ENCODE results near the gene BAZ1A. TPM values are rescaled to one million over a fixed set of nuclear protein-coding genes. Genes with fewer than 3 reads are reported as not detected.

Gene BAZ1A
- total RNA-seq, 1 donor from 2014 or later, result 26.7 TPM

GRCh38 chr14:34837801-34838322, 37.3 kb downstream of the BAZ1A start:
- H3K27me3 Mint-ChIP-seq (ENCODE audit: unreplicated experiment), result no peaks in the 10 kb centered on the region
- peak overlapping the region; percentile 44 for H3K27ac Mint-ChIP-seq (ENCODE audit: unreplicated experiment)
- peaks cover 23% of the 10 kb centered on the region for H3K4me1 Mint-ChIP-seq (ENCODE audit: unreplicated experiment)
- no peak overlapping the region for H3K4me3 Mint-ChIP-seq (ENCODE audit: unreplicated experiment)
- H3K36me3 Mint-ChIP-seq (ENCODE audit: unreplicated experiment), result peaks cover 7% of the 10 kb centered on the region
- no peak for DNase-seq (ENCODE audit: extremely low spot score, unreplicated experiment)
- no peaks in the 10 kb centered on the region for H3K9me3 Mint-ChIP-seq (ENCODE audit: unreplicated experiment)
- no peak for TF ChIP-seq CTCF (IDR thresholded peaks at IDR 0.05)

GRCh38 chr14:34835312-34835711, 39.8 kb downstream of the BAZ1A start:
- Mint-ChIP-seq H3K4me3 (ENCODE audit: unreplicated experiment) (no peak overlapping the region), H3K27me3 (ENCODE audit: unreplicated experiment) (no peaks in the 10 kb centered on the region), H3K36me3 (ENCODE audit: unreplicated experiment) (peaks cover 7% of the 10 kb centered on the region), H3K27ac (ENCODE audit: unreplicated experiment) (no peak overlapping the region), H3K4me1 (ENCODE audit: unreplicated experiment) (peaks cover 16% of the 10 kb centered on the region), H3K9me3 (ENCODE audit: unreplicated experiment) (no peaks in the 10 kb centered on the region)
- no peak for DNase-seq (ENCODE audit: extremely low spot score, unreplicated experiment)
- TF ChIP-seq CTCF (IDR thresholded peaks at IDR 0.05), result no peak

GRCh38 chr14:34833549-34834523, 41.3 kb downstream of the BAZ1A start:
- no peak for TF ChIP-seq CTCF (IDR thresholded peaks at IDR 0.05)
- peaks cover 16% of the 10 kb centered on the region for H3K4me1 Mint-ChIP-seq (ENCODE audit: unreplicated experiment)
- H3K27me3 Mint-ChIP-seq (ENCODE audit: unreplicated experiment), result no peaks in the 10 kb centered on the region
- H3K27ac Mint-ChIP-seq (ENCODE audit: unreplicated experiment), result peak overlapping the region; percentile 10
- no peak for DNase-seq (ENCODE audit: extremely low spot score, unreplicated experiment)
- H3K4me3 Mint-ChIP-seq (ENCODE audit: unreplicated experiment), result no peak overlapping the region
- H3K9me3 Mint-ChIP-seq (ENCODE audit: unreplicated experiment), result no peaks in the 10 kb centered on the region
- H3K36me3 Mint-ChIP-seq (ENCODE audit: unreplicated experiment), result peaks cover 9% of the 10 kb centered on the region

GRCh38 chr14:34826661-34827060, 48.5 kb downstream of the BAZ1A start:
- DNase-seq (ENCODE audit: extremely low spot score, unreplicated experiment), result no peak
- Mint-ChIP-seq H3K27ac (ENCODE audit: unreplicated experiment) (no peak overlapping the region), H3K4me3 (ENCODE audit: unreplicated experiment) (no peak overlapping the region), H3K27me3 (ENCODE audit: unreplicated experiment) (no peaks in the 10 kb centered on the region), H3K9me3 (ENCODE audit: unreplicated experiment) (no peaks in the 10 kb centered on the region), H3K36me3 (ENCODE audit: unreplicated experiment) (peaks cover 30% of the 10 kb centered on the region), H3K4me1 (ENCODE audit: unreplicated experiment) (peaks cover 7% of the 10 kb centered on the region)
- TF ChIP-seq CTCF (IDR thresholded peaks at IDR 0.05), result no peak

- Mint-ChIP-seq H3K27me3 (ENCODE audit: unreplicated experiment) (no peaks in the 10 kb centered on the region), H3K4me3 (ENCODE audit: unreplicated experiment) (no peak overlapping the region), H3K9me3 (ENCODE audit: unreplicated experiment) (peaks cover 4% of the 10 kb centered on the region), H3K36me3 (ENCODE audit: unreplicated experiment) (peaks cover 40% of the 10 kb centered on the region), H3K27ac (ENCODE audit: unreplicated experiment) (no peak overlapping the region), H3K4me1 (ENCODE audit: unreplicated experiment) (peaks cover 5% of the 10 kb centered on the region)
- DNase-seq (ENCODE audit: extremely low spot score, unreplicated experiment), result no peak
- TF ChIP-seq CTCF (IDR thresholded peaks at IDR 0.05), result no peak
These were observed 50.3 kb downstream of the BAZ1A start for GRCh38 chr14:34824826-34825225.
